HG02938 (cell line): ENCODE measurements around the gene ARHGEF3.
A peak's percentile ranks its signal among the peaks of the same experiment; 100 is the strongest.
"Not testable (repeated sequence)": the region's sequence is repeated elsewhere in the genome, so short reads cannot be mapped to it uniquely, and the experiment has no call there.

Experiments
- ATAC-seq: cut with Tn5 transposase; IDR thresholded peaks from one replicate; pipeline ENCODE4 v1.9.1; 2021; ENCODE audit warnings: mild to moderate bottlenecking, moderate library complexity; ENCODE audit not compliant: unreplicated experiment

Gene ARHGEF3

DNA sequence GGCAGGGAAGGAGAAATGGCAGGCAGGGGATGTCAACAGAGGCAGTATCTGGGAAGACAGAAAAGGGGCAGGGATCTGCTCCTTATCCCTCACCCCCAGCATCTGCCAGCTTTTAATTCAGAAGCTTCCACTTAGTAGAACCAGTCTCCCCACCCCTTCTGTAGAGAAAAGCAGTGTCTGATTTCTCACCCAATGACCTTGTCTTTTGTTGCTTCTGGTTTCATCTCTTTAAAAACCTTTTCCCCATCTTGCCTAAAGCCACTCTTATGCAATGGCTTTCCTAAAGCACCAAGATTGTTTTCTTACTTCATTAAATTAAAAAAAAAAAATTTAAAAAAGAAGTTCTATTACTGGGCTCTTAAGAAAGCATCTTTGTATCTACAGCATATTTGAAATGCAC, 27.8 kb downstream of the ARHGEF3 start:
- ATAC-seq = no peak

- ATAC-seq = no peak
Observed at GRCh38 chr3:56772952-56773938, 28.5 kb downstream of the ARHGEF3 start.

GRCh38 chr3:56771376-56771775, 30.4 kb downstream of the ARHGEF3 start:
- ATAC-seq = no peak

DNA sequence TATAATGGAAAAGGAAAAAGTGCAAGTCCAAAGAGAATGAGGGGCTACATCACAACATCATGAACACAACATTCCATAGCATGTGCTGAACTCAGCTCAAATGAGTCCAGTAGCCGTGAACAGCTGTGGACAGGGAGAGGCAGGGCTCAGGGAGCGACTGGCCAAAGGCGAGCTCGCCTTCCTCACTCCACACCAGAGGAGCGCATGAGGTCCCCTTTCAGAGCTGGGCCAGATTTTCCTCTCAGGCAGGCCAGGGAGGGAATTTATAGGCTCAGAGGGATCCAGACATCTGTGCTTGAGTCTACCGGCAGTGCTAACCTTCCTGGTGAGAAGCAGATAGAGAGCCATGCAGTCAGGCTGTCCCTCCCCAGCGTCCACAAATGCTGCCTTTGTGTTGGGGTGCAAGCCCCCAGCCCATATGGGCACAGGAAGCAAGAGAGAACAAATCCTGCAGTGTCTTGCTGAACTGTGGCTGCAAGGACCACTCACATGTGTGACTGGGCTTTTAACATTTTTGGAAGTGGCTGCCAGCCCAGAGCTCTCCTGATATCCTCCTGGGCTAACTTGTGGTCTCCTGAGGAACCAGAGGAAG, 32.5 kb downstream of the ARHGEF3 start:
- no peak for ATAC-seq

DNA sequence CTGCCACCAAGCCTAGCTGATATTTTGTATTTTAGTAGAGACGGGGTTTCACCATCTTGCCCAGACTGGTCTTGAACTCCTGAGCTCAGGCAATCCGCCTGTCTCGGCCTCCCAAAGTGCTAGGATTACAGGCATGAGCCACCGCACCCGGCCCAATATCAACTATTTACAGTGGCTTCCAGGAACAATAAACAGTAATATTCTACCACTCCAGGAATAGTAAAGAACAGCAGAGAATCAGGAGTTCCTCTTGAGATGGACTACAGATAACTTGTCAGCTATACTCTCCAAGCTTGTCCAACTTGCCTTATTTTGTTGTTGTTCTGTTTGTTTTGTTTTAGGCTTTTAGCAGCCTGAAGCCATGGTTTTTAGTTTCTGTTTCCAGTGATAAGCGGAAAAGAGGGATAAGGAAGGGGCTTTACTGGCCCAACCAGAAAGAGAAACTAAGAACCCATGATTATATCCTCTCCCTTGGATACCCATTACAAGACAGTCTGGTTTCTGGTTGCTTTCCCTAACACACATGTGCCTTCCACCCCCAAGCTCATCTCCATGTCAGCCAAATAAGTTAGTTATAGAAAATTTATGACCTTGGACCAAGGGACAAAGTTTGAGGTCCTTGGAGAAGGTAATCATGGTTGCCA, 36.7 kb downstream of the ARHGEF3 start:
- no peak for ATAC-seq

GRCh38 chr3:56764184-56764583, 37.6 kb downstream of the ARHGEF3 start:
- ATAC-seq = no peak

DNA sequence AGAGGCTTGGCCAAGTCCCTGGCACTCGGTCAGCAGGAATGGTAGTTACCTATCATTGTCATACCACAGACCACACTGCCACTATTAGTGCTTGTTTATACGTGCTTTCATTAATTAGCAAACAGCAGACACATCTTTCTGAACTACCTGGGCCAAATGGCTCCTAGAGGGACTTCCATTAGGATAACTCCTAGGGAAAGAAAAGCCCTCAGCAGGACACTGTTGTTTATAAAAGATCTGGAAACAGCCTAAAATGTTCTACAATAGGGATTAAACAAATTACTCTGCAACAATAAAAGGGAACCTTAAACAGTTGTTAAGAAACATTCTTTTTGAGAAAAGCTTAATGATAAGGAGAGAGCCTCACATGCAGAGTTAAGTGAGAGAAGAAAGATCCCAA, 38.5 kb downstream of the ARHGEF3 start:
- ATAC-seq = no peak

DNA sequence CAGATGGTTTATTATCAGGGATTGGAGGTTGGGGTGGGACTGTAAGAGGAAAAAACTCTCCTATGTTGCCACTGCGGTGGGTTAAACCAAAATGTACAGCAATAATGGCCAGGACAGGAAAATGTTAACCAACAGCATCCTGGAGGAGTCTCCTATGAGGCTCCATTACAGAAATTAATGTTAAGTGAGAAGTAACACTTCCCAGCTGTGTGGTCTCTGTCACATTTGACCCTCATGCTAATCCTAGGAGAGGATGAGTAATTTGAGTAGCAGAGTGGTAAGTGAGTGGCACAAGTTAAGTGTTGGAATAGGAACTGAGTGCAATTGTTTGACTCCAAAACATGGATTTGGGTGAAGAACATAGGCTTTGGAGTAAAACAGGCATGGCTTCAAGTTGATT, 39.0 kb downstream of the ARHGEF3 start:
- ATAC-seq = no peak

GRCh38 chr3:56761887-56762651, 39.7 kb downstream of the ARHGEF3 start:
- no peak for ATAC-seq

- ATAC-seq = no peak
Observed at GRCh38 chr3:56761023-56761422, 40.7 kb downstream of the ARHGEF3 start.

DNA sequence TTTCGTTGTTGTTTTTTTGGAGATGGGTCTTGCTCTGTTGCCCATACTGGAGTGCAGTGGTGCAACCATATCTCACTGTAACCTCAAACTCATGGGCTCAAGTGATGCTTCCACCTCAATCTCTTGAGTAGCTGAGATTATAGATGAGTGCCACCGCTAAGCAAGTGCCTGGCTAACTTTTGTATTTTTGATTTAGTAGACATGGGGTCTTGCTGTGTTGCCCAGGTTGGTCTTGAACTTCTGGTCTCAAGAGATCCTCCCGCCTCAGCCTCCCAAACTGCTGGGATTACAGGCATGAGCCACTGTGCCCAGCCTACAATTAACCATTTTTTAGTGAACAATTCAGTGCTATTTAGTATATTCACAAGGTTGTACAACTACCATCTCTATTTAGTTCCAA, 42.2 kb downstream of the ARHGEF3 start:
- ATAC-seq = no peak

DNA sequence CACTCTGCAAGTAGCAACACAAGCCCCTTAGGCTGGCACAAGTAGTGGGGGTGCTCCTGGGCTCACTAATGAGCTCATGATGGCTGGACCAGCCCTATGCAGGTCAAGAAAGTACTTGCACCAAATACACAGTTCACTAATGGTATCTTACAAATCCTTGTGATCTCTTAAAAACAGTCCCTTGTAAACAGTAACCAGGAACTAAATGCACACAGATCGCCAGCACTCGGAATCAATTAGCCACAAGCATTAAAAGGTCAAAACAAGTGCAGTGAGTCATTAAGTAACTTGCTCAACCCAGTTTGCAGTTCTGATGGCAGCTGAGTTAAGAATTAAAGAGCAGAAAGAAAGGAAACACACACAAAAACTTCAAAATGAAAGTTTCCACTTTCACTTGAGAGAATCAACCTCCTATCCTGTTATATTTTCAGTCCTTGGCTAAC, 43.2 kb downstream of the ARHGEF3 start:
- ATAC-seq = peak; percentile 81

GRCh38 chr3:56758042-56758441, 43.7 kb downstream of the ARHGEF3 start:
- not testable (repeated sequence) for ATAC-seq

- no peak for ATAC-seq
Observed at GRCh38 chr3:56754741-56755417, 46.9 kb downstream of the ARHGEF3 start.

- peak; percentile 78 for ATAC-seq
Observed at GRCh38 chr3:56753206-56753820, 48.4 kb downstream of the ARHGEF3 start.

DNA sequence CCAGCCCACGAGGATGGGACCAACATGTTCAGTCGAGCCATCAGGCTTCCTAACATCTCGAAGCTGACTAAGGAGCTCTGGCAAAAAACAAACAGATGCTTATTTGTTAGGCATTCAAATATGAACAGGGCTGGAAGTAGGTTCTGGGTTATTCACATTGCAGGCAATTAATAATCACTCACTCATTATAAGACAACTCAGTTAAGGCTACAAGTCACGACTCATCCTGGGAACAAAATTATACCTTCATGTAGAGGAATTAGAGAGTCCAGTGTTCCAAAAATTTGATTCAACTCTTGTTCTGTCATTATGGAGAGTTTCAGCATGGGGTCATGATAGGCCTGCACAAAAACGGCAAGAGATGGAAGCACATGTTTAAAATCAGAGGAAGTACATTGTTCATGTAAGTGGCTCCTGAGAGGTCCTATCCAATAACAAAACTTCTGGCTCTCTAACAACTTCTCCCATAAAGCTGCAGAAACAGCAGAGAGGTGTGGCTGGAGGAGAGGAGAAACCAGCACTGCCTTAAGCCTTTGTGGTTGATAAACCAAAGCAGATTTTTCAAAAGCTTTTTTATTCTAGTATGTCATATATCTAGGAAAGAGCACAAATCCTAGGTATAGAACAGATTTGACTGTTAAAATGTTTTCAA, 50.6 kb downstream of the ARHGEF3 start:
- ATAC-seq = no peak

DNA sequence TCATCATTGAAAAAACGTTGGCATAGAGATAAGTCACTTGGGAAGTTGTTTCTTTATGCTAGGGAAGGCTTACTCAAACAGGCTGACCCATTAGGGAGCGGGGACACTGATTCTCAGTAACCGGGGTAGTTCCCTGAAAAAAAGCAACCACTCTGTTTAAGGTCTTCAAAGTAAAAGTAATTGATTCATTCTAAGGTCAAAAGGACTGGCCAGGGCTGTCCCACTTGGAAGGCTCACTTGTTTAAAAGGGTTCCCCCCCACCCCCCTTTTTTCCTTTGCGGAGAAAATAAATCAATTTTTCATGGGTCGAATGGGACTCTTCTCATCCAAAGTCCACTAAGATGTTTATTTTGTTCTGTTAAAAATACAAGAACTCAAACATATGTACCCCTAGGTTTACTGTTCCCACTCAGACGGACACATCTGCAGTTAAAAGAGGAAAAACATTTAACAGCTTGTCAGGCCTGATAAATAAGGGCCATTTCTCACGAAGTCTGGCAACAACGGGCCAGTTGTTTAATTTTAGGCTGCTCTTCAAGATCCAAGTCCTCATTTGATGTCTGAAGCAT, 53.0 kb downstream of the ARHGEF3 start:
- no peak for ATAC-seq

DNA sequence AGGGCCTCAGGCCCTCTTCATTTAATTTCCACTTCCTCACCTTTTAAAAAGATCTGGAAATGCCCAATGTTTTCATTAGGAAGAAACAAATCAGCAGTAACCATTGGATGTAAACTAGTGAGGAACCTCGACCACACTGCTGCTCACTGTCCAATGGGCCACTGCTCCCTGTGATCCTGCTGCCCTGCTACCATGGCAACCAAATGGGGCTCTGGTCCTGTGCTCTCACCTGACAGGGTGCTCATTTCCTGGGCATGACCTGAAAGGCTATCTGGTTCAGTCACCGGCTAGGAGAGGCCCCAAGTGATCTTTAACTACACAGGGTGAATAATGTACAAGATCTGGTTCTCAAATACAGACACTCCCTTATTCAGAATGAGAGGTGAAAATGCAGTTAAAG, 54.6 kb downstream of the ARHGEF3 start:
- no peak for ATAC-seq

GRCh38 chr3:56744016-56744415, 57.7 kb downstream of the ARHGEF3 start:
- ATAC-seq = no peak
